Epithelial cell of proximal tubule (primary cell): Measurements from ENCODE around the gene THAP8. TPM values are rescaled to one million over a fixed set of nuclear protein-coding genes. Genes with fewer than 3 reads are reported as not detected.

Source experiments
- DNase-seq: peaks from one replicate; pipeline ENCODE4 v3.0.0-alpha.2; 2011; ENCODE audit warnings: low read depth
- H3K4me3 ChIP-seq: 2 replicates; pipeline ENCODE4 v1.5.1; 2011; ENCODE audit warnings: low read depth, mild to moderate bottlenecking, low read length
- total RNA-seq: library from RNA; depleted of rRNA; stranded (reverse); fragments of >200 nt; gene quantifications from 2 replicates; pipeline ENCODE4 v1.2.3, GENCODE V29; 2015
- TF ChIP-seq, protein P1 (sequence below): conservative IDR thresholded peaks from 2 replicates; pipeline ENCODE4 v1.5.1; 2012; ENCODE audit warnings: low read depth, mild to moderate bottlenecking, low read length

THAP8 gene
- total RNA-seq, result 3.3 and 7.0 TPM in 2 replicates

GRCh38 chr19:36054119-36054732 is at the start of gene THAP8:
THAP8 (minus strand) TSS chr19:36054285; CDS start chr19:36054217, 68 bp downstream.
- H3K4me3 ChIP-seq, result peak within 1 kb of the TSS; percentile 88
- TF ChIP-seq, protein P1, sequence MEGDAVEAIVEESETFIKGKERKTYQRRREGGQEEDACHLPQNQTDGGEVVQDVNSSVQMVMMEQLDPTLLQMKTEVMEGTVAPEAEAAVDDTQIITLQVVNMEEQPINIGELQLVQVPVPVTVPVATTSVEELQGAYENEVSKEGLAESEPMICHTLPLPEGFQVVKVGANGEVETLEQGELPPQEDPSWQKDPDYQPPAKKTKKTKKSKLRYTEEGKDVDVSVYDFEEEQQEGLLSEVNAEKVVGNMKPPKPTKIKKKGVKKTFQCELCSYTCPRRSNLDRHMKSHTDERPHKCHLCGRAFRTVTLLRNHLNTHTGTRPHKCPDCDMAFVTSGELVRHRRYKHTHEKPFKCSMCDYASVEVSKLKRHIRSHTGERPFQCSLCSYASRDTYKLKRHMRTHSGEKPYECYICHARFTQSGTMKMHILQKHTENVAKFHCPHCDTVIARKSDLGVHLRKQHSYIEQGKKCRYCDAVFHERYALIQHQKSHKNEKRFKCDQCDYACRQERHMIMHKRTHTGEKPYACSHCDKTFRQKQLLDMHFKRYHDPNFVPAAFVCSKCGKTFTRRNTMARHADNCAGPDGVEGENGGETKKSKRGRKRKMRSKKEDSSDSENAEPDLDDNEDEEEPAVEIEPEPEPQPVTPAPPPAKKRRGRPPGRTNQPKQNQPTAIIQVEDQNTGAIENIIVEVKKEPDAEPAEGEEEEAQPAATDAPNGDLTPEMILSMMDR, result peak; percentile 48
- DNase-seq, result peak; percentile 89

- DNase-seq, result no peak
- TF ChIP-seq, protein P1, result no peak
- H3K4me3 ChIP-seq, result no peak overlapping the region
These were observed 49.0 kb upstream of the THAP8 start for GRCh38 chr19:36103040-36103626.

DNA sequence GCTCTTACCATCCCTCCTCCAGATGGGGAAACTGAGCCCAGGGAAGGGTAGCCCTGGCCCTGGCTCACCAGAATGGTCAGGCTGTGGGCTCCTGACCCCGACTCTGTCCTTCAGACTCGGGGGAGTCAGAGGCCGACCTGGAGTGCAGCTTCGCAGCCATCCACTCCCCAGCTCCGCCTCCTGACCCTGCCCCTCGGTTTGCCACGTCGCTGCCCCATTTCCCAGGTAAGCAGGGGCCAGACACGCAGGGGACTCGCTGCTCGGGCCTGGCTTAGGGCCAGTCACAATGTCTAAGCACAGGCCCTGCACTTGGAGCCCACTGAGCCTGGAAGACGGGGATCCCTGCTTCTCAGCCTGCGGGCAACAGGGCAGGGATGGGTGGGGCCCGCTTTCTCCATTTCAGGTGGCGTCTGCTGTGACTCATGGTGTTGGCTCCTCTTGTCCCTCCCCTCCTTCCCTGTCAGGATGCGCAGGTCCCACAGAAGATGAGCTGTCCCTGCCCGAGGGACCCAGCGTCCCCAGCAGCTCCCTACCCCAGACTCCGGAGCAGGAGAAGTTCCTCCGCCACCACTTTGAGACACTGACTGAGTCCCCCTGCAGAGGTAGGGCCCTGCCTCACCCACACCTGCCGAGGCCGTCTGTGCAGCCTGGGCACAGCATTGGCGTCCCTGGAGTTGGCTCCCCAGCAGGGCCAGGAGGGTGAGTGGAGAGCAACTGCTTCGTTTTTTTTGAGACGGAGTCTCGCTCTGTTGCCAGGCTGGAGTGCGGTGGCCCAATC is 47.7 kb upstream of the THAP8 start:
- TF ChIP-seq, protein P1, result no peak
- DNase-seq, result no peak
- no peak overlapping the region for H3K4me3 ChIP-seq

- H3K4me3 ChIP-seq, result no peak overlapping the region
- TF ChIP-seq, protein P1, result no peak
These were observed 46.4 kb upstream of the THAP8 start for GRCh38 chr19:36100476-36100875.

DNA sequence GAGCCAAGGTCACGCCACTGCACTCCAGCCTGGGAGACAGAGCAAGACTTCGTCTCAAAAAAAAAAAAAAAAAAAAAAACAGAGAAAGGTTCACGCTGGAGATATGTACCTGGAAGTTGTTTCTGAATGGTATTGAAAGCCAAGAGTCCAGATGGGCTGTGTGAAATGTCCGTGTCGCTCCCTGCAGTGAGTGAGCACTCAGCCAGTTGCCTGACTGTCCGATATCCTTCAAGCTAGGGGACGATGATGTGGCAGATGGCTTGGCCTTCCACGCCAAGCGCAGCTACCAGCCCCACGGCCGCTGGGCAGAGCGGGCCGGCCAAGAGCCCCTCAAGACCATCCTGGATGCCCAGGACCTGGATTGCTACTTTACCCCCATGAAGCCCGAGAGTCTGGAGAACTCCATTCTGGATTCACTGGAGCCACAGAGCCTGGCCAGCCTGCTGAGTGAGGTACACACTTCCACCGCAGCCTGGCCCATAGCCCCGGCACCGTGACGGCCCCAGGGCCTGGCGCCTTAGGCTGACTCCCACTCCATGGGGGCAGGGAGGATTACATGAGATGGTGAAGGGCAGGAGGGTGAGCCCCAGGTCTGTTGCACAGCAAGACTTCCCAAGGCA is 45.2 kb upstream of the THAP8 start:
- DNase-seq, result no peak
- TF ChIP-seq, protein P1, result no peak
- no peak overlapping the region for H3K4me3 ChIP-seq

More at GRCh38 chr19:36100476-36100875, 46.4 kb upstream of the THAP8 start:
- no peak for DNase-seq

DNA sequence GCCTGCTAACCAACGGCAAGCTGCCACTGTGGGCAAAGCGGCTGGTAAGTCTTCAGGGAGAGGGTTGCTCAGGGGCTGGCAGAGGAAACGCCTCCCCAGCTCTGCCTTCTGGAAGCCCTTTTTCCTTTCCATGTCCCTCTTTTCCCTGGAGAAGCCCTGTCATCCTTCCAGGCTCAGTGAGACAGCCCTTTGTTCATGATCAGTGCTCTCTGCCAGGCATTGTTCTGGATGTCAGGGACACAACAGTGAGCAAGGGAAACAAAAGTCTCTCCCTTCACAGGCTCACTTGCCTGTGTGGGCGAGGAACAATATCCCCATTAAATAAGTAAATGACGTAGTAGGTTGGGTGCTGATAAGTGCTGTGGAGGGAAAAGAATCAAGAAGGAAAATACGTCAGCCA is 43.0 kb upstream of the THAP8 start:
- no peak for DNase-seq
- TF ChIP-seq, protein P1, result no peak

More for the DNA sequence above, 43.0 kb upstream of the THAP8 start:
- H3K4me3 ChIP-seq, result no peak overlapping the region
